Measurements from ENCODE around the gene FGF6.

FGF6 gene

DNA sequence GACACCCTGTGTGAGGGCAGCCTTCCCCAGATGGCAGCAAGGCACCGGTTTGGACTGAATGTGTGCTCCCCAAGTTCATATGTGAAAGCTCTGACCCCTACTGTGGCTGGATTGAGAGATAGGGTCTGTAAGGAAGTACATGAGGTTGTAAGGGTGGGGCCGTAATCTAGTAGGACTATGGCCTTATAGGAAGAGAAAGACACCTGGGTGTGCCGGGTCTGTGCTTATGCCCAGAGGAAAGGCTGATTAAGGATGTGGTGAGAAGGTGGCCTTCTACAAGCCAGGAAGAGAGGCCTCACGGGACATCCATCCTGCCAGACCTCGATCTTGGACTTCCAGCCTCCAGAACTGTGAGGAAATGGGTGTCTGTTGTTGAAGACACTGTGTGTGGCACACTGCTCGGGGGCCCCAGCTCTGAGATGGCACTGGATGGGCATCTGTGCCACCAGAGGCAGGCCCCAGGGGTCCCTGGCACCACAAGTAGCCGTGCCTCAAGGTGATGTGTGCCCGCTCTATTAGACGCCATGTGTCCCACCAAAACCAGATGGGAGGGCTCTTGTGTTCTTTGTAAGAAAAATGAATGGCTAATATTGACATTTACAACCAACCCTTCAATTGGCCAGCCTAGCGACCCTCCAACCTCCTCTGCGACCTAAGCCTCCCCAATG is 22.0 kb downstream of the FGF6 start:
- Histone ChIP-seq H3K27ac (no peak overlapping the region), H3K27me3 (replicated peaks) (peaks cover 2% of the 10 kb centered on the region), H3K36me3 (replicated peaks) (no peaks in the 10 kb centered on the region), H3K4me3 (ENCODE audit: low read depth, low read length) (no peak overlapping the region)
- DNase-seq = no peak
- in situ Hi-C loops (cut with HindIII; ENCODE audit: low pct_ligation_motif_present, low sequenced_read_pairs) = no loop called here
- TF ChIP-seq, protein P1, sequence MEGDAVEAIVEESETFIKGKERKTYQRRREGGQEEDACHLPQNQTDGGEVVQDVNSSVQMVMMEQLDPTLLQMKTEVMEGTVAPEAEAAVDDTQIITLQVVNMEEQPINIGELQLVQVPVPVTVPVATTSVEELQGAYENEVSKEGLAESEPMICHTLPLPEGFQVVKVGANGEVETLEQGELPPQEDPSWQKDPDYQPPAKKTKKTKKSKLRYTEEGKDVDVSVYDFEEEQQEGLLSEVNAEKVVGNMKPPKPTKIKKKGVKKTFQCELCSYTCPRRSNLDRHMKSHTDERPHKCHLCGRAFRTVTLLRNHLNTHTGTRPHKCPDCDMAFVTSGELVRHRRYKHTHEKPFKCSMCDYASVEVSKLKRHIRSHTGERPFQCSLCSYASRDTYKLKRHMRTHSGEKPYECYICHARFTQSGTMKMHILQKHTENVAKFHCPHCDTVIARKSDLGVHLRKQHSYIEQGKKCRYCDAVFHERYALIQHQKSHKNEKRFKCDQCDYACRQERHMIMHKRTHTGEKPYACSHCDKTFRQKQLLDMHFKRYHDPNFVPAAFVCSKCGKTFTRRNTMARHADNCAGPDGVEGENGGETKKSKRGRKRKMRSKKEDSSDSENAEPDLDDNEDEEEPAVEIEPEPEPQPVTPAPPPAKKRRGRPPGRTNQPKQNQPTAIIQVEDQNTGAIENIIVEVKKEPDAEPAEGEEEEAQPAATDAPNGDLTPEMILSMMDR (IDR thresholded peaks at IDR 0.05; ENCODE audit: low read depth, low read length, missing control alignments) = no peak

DNA sequence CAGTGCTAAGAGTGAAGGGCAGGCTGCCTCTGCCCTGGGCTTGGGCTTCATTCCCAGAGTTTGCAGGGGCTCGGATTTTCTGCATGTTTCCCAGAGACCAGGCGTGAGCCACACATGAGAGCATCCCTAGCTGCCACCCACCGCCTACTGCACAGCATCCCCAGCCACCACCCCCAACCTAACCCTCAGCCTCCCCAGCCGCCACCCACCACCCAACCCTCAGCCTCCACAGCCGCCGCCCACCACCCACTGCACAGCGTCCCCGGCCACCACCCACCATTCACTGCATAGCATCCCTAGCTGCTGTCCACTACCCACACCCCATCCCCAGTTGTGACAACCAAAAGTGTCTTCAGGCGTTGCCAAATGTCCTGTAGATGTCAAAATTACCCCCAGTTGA is 22.6 kb downstream of the FGF6 start:
- Histone ChIP-seq H3K27ac (no peak overlapping the region), H3K4me3 (ENCODE audit: low read depth, low read length) (no peak overlapping the region), H3K27me3 (replicated peaks) (peaks cover 5% of the 10 kb centered on the region), H3K36me3 (replicated peaks) (no peaks in the 10 kb centered on the region)
- TF ChIP-seq, protein P1 (IDR thresholded peaks at IDR 0.05; ENCODE audit: low read depth, low read length, missing control alignments) = no peak
- DNase-seq = no peak
- in situ Hi-C loops (cut with HindIII; ENCODE audit: low pct_ligation_motif_present, low sequenced_read_pairs) = no loop called here

DNA sequence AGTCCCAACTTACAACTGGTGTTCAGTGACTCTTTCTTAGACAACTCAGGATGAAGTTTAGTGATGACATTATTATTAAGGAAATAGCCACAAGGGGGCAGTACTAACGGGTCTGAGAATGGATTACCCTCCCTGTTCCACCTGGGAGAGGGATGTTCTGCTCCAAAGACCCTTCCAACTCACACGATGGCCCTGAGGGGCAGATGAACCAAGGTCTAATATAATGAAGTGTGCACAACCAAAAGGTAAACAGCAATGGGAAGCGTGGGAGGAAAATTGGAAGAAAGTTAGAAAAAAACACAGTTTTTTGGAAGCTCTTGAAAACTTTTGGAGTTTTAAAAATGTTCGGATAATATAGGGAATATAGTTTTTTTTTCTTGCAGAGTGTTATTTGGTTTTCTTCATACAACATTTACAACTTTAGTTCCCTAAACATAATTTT is 24.0 kb downstream of the FGF6 start:
- TF ChIP-seq, protein P1 (IDR thresholded peaks at IDR 0.05; ENCODE audit: low read depth, low read length, missing control alignments) = peak; percentile 61
- peaks cover 12% of the 10 kb centered on the region for H3K27me3 ChIP-seq (replicated peaks)
- peak; percentile 24 for DNase-seq
- H3K4me3 ChIP-seq (ENCODE audit: low read depth, low read length) = no peak overlapping the region
- no peaks in the 10 kb centered on the region for H3K36me3 ChIP-seq (replicated peaks)
- H3K27ac ChIP-seq = no peak overlapping the region
- in situ Hi-C loops (cut with HindIII; ENCODE audit: low pct_ligation_motif_present, low sequenced_read_pairs) = no loop called here

DNA sequence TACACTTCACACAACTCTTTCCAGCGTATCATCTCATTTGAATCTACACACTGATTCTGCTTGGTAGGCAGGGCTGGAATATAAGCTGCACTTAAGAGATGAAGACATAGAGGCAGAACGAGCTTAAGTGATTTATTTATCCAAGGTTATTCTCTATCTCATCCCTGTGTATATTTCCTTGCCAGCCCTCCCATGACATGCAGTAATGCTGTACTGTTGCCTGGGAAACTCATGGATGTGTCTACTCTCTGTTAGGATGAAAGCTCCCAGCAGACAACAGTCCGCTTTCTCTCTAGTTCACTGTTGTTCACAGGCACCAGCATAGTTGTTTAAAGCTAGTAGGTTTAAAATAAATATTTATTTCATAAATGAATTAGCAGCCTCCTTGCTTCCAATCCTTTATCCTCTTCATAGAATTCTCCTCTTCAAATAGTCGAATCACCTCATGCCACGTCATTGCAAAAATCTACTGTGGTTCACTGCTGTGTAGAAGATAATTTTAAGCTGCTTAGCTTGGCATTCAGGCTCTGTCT is 25.4 kb downstream of the FGF6 start:
- in situ Hi-C loops (cut with HindIII; ENCODE audit: low pct_ligation_motif_present, low sequenced_read_pairs) = no loop called here
- DNase-seq = no peak
- peaks cover 12% of the 10 kb centered on the region for H3K27me3 ChIP-seq (replicated peaks)
- no peak overlapping the region for H3K4me3 ChIP-seq (ENCODE audit: low read depth, low read length)
- H3K27ac ChIP-seq = no peak overlapping the region
- no peaks in the 10 kb centered on the region for H3K36me3 ChIP-seq (replicated peaks)
- TF ChIP-seq, protein P1 (IDR thresholded peaks at IDR 0.05; ENCODE audit: low read depth, low read length, missing control alignments) = no peak

DNA sequence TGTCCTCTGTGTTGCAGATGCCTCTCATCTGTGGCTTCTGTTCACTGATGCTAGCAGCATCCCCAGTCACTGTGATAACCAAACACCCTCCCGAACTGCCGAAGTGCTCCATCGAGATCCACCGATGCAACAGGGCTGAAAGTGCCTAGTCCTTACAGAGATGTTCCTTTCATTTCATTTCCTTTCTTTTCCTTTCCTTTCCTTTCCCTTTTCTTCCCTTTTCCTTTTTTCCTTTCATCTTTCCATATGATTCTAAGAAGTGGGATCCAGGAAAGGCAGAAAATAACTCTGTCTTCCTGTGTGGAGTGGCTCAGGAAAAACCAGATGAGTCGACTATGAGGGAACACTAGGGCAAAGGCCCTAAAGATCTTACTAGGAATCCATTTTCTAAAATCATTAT is 26.7 kb downstream of the FGF6 start:
- Histone ChIP-seq H3K27ac (no peak overlapping the region), H3K27me3 (replicated peaks) (peaks cover 12% of the 10 kb centered on the region), H3K36me3 (replicated peaks) (no peaks in the 10 kb centered on the region), H3K4me3 (ENCODE audit: low read depth, low read length) (no peak overlapping the region)
- in situ Hi-C loops (cut with HindIII; ENCODE audit: low pct_ligation_motif_present, low sequenced_read_pairs) = no loop called here
- DNase-seq = no peak
- TF ChIP-seq, protein P1 (IDR thresholded peaks at IDR 0.05; ENCODE audit: low read depth, low read length, missing control alignments) = no peak

DNA sequence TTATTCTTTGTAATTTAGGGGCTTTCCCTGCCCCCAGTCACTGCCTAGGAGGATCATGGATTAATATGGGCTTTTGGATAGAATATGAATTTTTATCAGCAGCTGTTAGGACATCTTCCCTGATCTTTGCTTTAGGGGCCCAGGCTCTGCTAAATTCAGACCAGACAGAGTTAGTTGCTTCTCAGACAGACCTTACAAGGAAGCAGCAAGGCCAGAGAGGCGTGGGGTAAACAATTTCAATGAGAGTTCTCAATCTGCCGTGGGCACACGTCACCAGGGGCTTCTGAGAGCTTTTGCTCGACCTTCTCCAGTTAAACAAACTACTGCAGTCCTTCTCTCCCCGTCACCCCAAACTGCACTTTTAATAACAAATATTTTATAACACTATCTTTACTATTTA is 27.7 kb downstream of the FGF6 start:
- no peak for DNase-seq

More for the DNA sequence above, 27.7 kb downstream of the FGF6 start:
- no peak overlapping the region for H3K27ac ChIP-seq
- peaks cover 12% of the 10 kb centered on the region for H3K27me3 ChIP-seq (replicated peaks)
- H3K4me3 ChIP-seq (ENCODE audit: low read depth, low read length) = no peak overlapping the region
- in situ Hi-C loops (cut with HindIII; ENCODE audit: low pct_ligation_motif_present, low sequenced_read_pairs) = no loop called here
- TF ChIP-seq, protein P1 (IDR thresholded peaks at IDR 0.05; ENCODE audit: low read depth, low read length, missing control alignments) = no peak
- H3K36me3 ChIP-seq (replicated peaks) = no peaks in the 10 kb centered on the region
